Measurements from ENCODE around the gene PDSS1.
A peak's percentile ranks its signal among the peaks of the same experiment; 100 is the strongest.
"Not testable (repeated sequence)": the region's sequence is repeated elsewhere in the genome, so short reads cannot be mapped to it uniquely, and the experiment has no call there.

The PDSS1 gene

GRCh38 chr10:26697163-26697921, at the start of gene PDSS1:
PDSS1 (plus strand) TSS chr10:26697701; CDS start chr10:26697712, 11 bp downstream.
- DNase-seq, result peak; percentile 65

- DNase-seq, result not testable (repeated sequence)
Observed at GRCh38 chr10:26648245-26648636, 49.3 kb upstream of the PDSS1 start.

- no peak for DNase-seq
Observed at GRCh38 chr10:26650406-26650805, 47.1 kb upstream of the PDSS1 start.

GRCh38 chr10:26651476-26651875, 46.0 kb upstream of the PDSS1 start:
- DNase-seq, result not testable (repeated sequence)

GRCh38 chr10:26653004-26653403, 44.5 kb upstream of the PDSS1 start:
- no peak for DNase-seq

GRCh38 chr10:26655746-26656145, 41.8 kb upstream of the PDSS1 start:
- no peak for DNase-seq

GRCh38 chr10:26662864-26663263, 34.6 kb upstream of the PDSS1 start:
- no peak for DNase-seq

GRCh38 chr10:26665080-26666048, 32.1 kb upstream of the PDSS1 start:
- no peak for DNase-seq

GRCh38 chr10:26675873-26676257, 21.6 kb upstream of the PDSS1 start:
- no peak for DNase-seq

- no peak for DNase-seq
Observed at GRCh38 chr10:26679588-26679987, 17.9 kb upstream of the PDSS1 start.

GRCh38 chr10:26681076-26681475, 16.4 kb upstream of the PDSS1 start:
- DNase-seq, result no peak

- DNase-seq, result not testable (repeated sequence)
Observed at GRCh38 chr10:26681971-26682370, 15.5 kb upstream of the PDSS1 start.

GRCh38 chr10:26682931-26683330, 14.6 kb upstream of the PDSS1 start:
- peak; percentile 43 for DNase-seq

GRCh38 chr10:26684667-26685264, 12.7 kb upstream of the PDSS1 start:
- peak; percentile 66 for DNase-seq

- no peak for DNase-seq
Observed at GRCh38 chr10:26685441-26685840, 12.1 kb upstream of the PDSS1 start.

GRCh38 chr10:26689399-26689798, 8.1 kb upstream of the PDSS1 start:
- DNase-seq, result peak; percentile 19

GRCh38 chr10:26690731-26691475, 6.6 kb upstream of the PDSS1 start:
- no peak for DNase-seq

GRCh38 chr10:26694536-26694935, 3.0 kb upstream of the PDSS1 start:
- not testable (repeated sequence) for DNase-seq

GRCh38 chr10:26696786-26697162, 727 bp upstream of the PDSS1 start:
- DNase-seq, result no peak

GRCh38 chr10:26697922-26698608, 564 bp downstream of the PDSS1 start:
- DNase-seq, result no peak

- no peak for DNase-seq
Observed at GRCh38 chr10:26698909-26699308, 1.4 kb downstream of the PDSS1 start.

GRCh38 chr10:26699631-26700030, 2.1 kb downstream of the PDSS1 start:
- no peak for DNase-seq
